Hippocampal formation (tissue), 2 donors: ENCODE results near the gene IPO9.
"Not testable (repeated sequence)": the region's sequence is repeated elsewhere in the genome, so short reads cannot be mapped to it uniquely, and the experiment has no call there.

ENCODE experiments used
- DNase-seq, 2 donors: peaks; one replicate each; lab custom pipeline; 2025; lab: John Stamatoyannopoulos, UW

Gene IPO9

DNA sequence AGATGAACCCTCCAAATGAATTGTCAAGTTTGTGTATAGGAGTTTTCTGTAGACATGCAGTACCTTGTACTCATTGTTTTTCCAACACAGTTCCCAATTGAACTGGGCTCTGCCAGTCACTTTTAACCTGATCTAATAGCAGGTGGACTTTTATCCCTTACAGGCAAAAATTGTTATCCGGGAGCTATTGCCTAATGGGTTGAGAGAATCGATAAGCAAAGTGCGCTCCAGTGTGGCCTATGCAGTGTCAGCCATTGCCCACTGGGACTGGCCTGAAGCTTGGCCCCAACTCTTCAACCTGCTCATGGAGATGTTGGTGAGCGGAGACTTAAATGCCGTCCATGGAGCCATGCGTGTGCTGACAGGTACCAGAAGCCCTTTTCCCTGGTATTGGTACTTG is 19.3 kb downstream of the IPO9 start:
- DNase-seq, result no peak

DNA sequence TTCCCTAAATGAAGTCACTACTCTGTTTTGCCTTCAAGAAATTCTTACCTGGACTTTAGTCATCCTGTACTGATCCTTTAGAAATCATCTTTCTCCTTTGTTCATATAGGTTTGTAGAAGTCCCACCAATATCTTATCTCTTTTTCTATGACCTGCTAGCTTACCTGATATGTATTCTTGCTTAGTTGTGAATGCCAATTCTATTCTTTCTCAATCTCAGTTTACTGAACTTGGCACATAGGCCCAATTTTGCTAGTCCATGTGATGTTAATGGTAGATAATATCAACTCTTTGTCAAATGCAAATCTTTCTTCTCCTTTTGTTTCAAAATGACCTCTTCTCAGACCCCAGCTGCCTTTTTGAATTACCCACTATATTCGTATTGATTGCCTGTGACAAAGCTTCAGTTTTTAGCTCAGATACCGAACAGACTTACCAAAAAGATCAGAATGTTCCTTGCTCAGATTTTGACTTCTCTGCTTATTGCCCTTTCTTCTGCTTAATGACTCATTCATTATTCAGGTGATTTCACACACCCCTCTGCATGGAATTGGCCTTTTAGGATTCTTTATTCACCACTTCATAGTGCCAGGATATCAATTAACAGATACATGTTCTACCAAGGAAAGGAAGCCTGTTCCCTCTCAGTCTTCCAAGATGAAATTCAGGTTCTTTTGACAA is 20.6 kb downstream of the IPO9 start:
- no peak for DNase-seq

DNA sequence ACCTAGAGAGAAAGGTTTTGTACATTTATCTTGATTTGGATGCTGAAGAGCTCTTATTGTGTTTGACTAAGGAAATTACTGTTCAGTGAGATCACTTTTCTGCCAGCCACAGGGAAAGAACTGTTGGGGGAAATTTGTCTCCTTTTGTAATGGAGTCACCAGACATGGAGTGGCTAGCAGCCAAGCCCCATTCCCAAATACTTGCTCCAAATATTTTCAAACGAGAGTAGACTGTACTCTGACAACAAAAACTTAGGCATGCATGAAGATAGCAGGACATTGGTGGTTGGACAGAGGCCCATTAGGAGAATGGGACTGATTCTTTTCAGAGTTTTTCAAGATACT is 21.1 kb downstream of the IPO9 start:
- no peak for DNase-seq

DNA sequence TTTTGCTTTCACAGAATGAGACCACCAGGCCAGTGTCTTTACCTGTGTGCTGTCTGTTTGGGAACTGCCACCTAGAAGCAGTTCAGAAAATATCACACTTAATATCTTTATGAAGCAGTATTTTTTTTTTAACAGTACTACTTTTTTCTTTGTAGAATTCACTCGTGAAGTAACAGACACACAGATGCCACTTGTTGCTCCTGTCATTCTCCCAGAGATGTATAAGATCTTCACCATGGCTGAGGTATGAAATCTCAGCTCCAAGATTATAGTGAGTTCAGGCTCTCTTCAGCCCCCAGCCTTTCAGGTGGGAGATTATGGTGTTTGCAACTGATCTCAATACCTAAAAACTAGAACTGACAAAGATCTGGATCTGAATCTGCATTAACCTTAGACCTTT is 23.0 kb downstream of the IPO9 start:
- no peak for DNase-seq

DNA sequence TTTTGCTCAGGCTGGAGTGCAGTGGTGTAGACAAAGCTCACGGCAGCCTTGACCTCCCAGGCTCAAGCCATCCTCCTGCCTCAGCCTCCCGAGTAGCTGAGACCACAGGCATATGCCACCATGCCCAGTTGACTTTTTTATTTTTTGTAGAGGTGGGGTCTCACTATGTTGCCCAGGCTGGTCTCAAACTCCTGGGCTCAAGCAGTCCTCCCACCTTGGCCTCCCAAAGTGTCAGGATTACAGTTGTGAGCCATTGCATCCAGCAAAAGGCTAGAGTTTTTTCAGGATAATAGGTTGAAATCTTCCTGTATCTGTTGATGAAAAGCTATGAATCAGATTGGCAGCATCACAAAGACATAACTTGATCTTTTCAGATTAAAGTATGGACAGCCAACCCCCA is 27.8 kb downstream of the IPO9 start:
- not testable (repeated sequence) for DNase-seq

DNA sequence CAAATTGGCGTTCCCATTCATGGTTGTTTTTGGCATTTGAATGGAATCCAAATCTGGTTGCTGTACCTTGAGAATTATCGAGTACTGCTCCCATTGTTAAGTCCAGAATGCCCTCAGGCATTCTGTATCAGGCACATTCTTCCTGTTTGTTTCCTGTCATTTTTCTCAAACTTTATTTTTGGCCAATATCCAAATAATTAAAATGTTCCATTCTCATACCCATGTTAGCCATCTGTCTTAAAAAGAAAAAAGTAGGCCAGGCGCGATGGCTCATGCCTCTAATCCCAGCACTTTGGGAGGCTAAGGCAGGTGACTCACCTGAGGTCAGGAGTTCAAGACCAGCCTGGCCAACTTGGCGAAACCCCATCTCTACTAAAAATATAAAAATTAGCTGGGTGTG is 30.5 kb downstream of the IPO9 start:
- DNase-seq, result no peak

DNA sequence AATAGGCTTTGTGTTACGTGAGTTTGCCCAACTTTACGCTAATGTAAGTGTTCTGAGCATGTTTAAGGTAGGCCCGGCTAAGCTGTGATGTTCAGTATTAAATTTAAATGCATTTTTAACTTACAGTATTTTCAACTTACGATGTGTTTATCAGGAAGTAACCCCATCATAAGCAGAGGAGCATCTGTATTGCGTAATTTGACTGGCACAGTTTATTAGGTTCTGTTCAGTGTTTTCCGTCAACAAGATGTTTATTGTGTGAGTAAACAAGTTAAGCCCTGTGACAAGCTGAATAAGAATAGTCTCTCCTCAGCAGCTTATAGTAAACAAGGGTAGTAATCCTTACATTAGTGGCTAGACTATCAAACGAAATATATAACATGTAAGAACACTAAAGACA is 32.5 kb downstream of the IPO9 start:
- no peak for DNase-seq

DNA sequence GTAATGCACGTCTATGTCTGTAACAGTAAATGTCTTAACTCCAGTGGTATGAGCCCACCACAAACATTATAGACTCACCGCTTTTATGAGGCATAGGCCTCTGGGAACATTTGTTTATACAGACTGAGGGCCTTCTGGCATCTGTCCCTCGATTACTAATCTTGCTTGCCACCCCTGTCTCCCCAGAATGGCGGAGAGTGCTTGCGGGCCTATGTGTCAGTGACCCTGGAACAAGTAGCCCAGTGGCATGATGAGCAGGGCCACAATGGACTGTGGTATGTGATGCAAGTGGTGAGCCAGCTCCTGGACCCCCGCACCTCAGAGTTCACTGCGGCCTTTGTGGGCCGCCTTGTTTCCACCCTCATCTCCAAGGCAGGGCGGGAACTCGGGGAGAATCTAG is 41.4 kb downstream of the IPO9 start:
- no peak for DNase-seq

DNA sequence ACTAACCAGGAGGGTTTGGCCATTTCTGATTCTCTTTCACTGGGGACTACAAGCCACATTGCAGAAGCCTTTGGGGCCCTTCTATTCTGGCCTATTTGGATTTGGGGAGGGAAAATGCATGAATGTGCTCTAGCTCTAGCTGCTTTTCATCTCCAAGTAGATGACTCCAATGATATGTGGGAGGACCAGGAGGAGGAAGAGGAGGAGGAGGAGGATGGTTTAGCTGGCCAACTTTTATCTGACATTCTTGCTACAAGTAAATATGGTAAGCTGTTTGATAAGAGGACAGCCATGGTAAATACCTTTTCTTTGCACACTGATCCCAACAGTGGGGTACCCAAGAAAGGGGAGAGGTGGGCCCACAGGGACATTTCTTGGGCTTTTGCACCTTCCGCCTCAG is 45.7 kb downstream of the IPO9 start:
- no peak for DNase-seq

DNA sequence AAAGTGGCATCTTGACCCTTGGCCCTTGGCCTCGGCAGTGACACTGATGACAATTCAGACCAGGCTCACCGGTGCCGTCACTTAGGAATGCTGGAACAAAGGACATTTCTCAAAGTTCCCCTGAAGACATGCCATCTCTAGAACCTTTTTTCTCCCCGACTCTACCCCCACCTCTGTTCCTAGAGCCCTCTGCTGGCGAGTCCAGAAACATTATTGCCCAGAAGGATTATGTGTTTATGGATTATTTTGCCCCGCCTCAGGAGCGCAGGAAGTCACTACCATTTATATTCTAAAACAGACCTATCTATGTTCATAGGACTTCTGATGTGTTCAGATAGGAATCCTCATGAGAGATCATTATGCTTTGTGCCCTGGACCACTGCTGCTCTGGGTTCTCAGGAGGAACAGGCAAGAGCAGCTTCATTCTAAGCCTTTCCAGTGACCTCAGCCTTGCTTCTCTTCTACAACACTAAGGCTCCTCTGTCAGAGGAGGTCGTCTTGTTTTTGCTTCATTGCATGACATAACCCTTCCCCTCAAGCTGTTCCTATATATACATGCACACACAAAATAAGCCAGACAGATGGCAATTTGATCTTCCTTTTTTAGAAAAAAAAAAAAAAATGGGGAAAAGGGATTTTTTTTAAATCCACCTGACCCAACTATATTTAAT is 47.3 kb downstream of the IPO9 start:
- DNase-seq, result peak in 1 of 2 donors; percentile 18

DNA sequence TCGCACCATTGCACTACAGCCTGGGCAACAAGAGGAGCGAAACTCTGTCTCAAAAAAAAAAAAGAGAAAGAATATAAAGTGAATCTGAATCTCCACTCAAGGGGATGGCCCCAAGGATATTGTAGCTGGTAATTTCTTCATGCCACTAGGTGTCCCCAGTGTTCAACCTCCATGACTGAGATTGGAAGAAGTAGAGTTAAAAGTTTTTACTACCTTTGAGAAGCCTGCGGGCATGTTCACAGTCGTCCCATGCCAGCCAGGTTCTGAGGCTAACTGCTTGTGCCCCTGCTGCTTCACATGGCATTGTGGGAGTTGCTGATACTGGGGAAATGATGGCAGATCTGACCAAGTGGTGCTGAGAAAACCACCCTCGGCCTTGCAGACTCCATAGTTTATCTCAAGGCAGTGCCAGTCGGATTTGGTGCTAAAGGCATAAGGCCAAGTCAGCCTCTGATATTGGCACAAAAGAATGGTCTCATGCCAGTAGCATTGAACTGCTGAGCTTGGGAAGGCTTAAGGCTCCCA is 49.0 kb downstream of the IPO9 start:
- DNase-seq, result peak in 1 of 2 donors; percentile 61

DNA sequence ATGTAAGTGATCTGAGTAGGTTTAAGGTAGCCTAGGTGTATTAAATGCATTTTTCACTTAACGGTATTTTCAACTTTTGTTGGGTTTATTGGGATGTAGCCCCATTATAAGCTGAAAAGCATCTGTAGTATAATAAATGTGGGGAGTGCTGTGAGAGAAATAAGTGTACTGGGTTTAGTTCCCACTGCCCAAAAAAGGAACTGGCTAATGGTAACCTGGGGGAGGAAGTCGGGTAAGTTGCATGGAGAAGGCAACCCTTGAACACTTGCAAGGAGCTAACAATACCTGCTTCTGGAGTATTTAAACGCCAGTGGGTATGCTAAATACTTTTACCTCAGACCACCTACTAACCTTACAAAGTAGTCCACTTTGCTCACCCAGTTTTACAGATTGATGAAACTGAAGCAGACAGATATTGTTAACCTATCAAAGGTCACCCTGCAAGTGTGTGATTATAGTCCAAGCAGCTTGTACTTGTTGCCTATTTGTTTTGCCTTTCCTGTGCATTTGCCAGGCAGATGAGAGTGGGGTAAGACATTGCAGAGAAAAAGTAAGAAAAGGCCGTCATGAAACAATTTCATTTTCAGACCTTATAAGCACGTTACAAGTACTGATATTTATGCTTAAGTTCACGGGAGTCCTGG is 52.1 kb downstream of the IPO9 start:
- DNase-seq, result no peak

DNA sequence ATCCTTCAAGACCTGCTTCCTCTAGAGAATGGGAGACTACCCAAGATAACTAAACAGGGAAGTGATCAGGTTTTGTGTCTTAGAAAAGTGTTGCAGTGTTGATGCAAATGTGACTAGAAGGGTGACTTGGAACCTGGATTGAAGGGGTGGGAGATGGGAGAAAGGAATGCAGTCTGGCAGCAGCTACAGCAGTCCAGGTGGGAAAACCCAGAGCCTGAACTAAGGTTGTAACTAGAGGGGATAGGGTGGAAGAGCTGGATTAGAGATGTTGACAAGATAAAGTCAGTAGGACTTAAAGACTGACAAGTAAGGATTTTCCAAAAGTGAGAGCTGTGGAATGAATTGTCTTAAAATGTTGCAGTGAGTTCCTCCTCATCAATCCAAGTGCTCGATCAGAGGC is 52.7 kb downstream of the IPO9 start:
- DNase-seq, result no peak

DNA sequence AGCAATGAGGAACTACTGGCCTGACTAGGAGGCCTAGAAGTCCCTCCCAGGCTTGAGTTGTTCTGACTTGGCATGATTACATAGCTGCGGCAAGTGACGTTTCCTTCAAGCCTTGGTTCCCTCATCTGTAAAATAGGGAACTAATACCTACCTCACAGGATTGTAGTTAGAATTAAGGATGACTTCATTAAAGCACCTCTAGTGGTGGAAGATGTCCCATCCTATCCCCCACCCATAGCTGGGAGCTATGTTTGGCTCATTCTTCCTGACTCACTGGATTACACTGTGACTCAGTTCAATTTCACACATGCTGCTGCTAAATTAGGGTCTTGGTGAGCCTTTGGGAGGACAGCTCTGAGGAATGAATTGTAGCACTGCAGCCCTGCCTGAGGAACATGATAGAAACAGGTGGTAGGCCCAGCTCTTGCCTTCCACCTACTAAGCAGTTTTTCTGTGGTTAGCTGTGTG is 53.7 kb downstream of the IPO9 start:
- peak in 1 of 2 donors; percentile 64 for DNase-seq

DNA sequence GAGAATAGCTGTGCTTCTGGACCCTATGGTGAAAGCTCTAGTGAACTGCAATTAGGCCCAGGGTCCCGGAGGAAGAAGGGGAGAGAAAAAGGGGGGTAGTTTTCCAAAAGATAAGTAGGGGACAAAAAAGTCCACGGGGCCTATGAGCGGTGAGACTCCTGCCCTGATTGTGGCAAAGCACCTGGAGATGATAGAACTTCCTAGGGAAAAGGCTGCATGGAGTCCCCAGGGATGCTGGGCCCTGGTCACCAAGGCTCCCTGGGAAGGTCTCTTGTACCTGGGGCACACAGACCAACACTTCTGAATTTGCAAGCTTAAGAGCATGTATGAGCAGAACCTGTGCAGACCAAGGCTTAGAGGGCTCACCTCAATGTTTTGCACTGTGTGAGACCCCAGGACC is 54.3 kb downstream of the IPO9 start:
- DNase-seq, result no peak

DNA sequence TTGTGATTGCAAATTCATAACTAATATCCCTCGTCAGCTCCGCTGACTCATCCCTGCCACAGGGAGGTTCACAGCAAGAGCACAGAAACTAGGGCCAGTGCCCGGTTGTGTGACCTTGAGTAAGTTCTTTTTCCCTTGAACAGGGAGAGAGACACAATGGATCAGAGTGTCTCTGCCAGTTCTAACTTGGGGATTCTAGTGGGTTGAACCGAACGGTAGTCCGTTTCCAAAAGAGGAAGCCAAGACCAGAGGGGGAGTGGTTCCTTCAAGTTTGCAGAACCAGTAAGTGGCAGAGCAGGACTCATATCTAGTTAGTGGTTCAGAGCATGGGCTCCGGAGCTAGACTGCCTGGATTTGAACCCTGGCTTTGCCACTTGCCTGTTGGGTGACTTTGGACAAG is 54.8 kb downstream of the IPO9 start:
- peak in 1 of 2 donors; percentile 54 for DNase-seq

DNA sequence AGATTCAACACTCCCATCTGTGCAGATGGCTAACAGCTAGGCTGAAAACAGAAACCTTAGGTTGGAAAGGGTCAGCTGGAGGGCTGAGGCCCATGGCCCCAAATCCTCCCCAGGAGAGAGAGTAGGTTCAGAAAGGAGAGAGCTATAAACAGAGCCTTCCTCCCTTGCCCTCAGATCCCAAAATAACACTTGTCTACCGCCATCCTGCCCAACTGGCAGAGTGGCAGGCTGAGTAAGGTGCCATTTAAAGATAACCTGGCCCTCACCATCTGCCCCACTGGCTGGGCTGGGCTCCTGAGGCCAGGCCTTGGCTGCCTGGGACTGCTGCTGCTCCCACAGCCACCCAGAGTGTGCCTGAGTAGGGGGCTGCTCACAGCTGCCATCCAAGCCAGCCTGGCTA is 55.5 kb downstream of the IPO9 start:
- no peak for DNase-seq

DNA sequence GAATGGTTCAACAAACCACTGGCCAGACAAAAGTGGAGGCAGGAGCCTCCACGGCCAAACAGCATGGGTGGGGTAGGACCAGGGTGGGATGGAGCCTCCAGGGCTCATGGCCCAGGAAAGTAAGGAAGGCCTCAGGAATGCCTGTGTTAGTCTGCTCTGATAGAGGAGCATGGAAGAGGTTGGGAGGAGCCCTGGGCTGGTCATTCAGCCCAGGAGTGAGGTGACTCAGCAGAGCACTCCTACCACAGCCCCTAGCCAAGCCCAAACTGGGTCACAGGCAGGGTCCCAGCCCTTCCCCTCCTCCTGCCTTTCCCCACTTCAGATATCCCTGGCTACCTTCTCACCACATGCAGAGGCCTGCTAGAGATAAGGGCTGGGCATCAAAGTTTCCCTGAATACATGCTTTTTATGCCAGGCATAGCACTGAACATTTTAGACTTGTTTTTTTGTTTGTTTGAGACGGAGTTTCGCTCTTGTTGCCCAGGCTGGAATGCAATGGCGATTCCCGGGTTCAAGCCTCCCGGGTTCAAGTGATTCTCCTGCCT is 56.6 kb downstream of the IPO9 start:
- no peak for DNase-seq

DNA sequence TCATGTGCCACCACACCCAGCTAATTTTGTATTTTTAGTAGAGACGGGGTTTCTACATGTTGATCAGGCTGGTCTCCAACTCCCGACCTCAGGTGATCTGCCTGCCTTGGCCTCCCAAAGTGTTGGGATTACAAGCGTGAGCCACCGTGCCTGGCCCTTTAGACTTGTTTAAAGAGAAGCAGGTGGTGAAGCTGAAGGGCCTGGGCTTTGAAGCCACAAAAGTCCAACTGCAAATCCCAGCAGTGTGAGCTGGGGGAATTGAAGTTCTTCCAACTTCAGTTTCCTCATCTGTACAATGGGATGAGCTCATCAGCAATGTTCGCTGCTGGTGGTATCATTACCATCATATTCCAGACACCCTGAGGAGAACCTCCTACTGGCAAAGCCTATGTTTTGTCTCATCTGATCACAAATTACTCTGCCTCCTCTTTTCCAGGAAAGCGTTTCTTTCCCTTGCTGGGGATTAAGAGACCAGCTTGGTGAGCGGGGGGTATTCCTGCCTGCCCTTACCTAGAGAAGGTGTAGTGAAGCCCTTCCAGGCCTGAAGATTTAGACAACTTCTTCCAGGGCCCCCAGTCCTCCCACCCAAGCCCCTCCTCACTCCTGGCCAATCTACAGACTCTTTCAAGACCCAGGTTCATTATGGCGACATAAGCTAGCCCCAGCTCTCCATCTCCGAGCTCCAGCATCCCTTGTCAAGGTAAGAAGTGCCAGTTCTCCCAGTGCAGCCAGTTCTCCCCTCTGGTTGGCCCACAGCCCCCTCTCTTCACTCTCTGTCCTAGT is 57.3 kb downstream of the IPO9 start:
- no peak for DNase-seq

DNA sequence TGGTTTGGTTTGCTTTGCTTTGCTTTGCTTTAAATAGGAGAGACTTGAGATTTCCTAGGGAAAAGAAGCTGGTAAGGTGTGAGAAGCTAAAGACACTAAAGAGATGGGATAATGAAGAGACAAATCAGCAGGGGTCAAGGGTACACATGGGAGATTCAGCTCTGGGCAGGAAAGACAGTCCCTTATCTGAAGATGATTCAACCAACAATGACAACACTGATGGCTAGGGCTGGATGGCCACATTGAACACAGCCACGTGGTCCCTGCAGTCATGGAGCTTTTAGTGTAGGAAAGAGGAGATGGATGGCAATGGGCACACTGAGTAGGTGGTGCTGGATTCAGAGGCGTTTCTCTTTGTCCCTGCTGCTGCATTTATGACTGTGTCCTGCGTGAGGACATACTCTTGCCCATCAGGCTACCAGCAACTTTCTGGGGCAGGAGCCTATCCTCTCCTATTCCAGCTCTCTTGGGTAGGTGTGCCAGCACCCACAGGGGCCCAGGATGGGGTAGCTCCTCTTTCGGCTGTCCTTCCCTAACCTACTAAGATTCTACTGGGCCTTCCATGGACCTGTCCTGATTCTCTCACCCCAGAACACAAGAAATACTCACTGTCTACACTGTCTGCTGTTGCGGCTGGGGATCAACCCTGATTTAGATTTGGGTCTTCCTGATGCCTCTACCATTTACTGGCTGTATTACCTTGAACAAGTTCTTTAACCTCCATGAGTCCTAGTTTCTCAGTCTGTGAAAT is 58.3 kb downstream of the IPO9 start:
- no peak for DNase-seq
